Progenitor cell of endocrine pancreas (in vitro differentiated cells): Measurements from ENCODE around the gene DDN. TPM values are rescaled to one million over a fixed set of nuclear protein-coding genes. Genes with fewer than 3 reads are reported as not detected.

Experiments used
- DNase-seq: peaks from one replicate; pipeline ENCODE4 v3.0.0; 2021; ENCODE audit warnings: low spot score; ENCODE audit not compliant: unreplicated experiment
- H3K27ac Mint-ChIP-seq: 2 replicates; pipeline ENCODE4 v1.8.0; 2021; ENCODE audit warnings: mild to moderate bottlenecking, moderate library complexity, mixed read lengths
- H3K27me3 Mint-ChIP-seq: 2 replicates; pipeline ENCODE4 v1.8.0; 2021; ENCODE audit warnings: mixed read lengths
- H3K36me3 Mint-ChIP-seq: 2 replicates; pipeline ENCODE4 v1.8.0; 2022; ENCODE audit warnings: mixed read lengths; ENCODE audit not compliant: insufficient read depth
- H3K4me1 Mint-ChIP-seq: 2 replicates; pipeline ENCODE4 v1.8.0; 2021; ENCODE audit warnings: low read depth, mixed read lengths
- H3K4me3 Mint-ChIP-seq: 2 replicates; pipeline ENCODE4 v1.8.0; 2021; ENCODE audit warnings: low read depth, mild to moderate bottlenecking, moderate library complexity, mixed read lengths
- H3K9me3 Mint-ChIP-seq: 2 replicates; pipeline ENCODE4 v1.8.0; 2021; ENCODE audit warnings: low read depth, mixed read lengths
- CTCF ChIP-seq: fragments of 200-600 bp; sonication (generic); IDR thresholded peaks from one replicate; pipeline ENCODE4 v1.5.0; 2021; ENCODE audit warnings: antibody characterized with exemption, mild to moderate bottlenecking; ENCODE audit not compliant: unreplicated experiment
- total RNA-seq: library from RNA; stranded (reverse); gene quantifications from 2 replicates; pipeline ENCODE4 v1.2.1, GENCODE V29; 2021

Gene DDN
- total RNA-seq, 1 donor from 2014 or later: 0.57 TPM

- Mint-ChIP-seq H3K4me1 (no peaks in the 10 kb centered on the region), H3K27ac (no peak overlapping the region), H3K4me3 (no peak overlapping the region), H3K36me3 (peaks cover 19% of the 10 kb centered on the region), H3K27me3 (no peaks in the 10 kb centered on the region), H3K9me3 (no peaks in the 10 kb centered on the region)
- DNase-seq: no peak
- TF ChIP-seq CTCF: no peak
Observed at GRCh38 chr12:49025463-49025862, 26.3 kb upstream of the DDN start.

GRCh38 chr12:49024543-49024942 is 25.4 kb upstream of the DDN start:
- no peak for DNase-seq
- Mint-ChIP-seq H3K27ac (no peak overlapping the region), H3K27me3 (no peaks in the 10 kb centered on the region), H3K9me3 (no peaks in the 10 kb centered on the region), H3K36me3 (peaks cover 19% of the 10 kb centered on the region), H3K4me1 (peaks cover 3% of the 10 kb centered on the region), H3K4me3 (no peak overlapping the region)
- no peak for TF ChIP-seq CTCF

GRCh38 chr12:49023812-49024211 is 24.6 kb upstream of the DDN start:
- no peak overlapping the region for H3K27ac Mint-ChIP-seq
- H3K9me3 Mint-ChIP-seq: no peaks in the 10 kb centered on the region
- TF ChIP-seq CTCF: no peak
- H3K4me1 Mint-ChIP-seq: peaks cover 6% of the 10 kb centered on the region
- no peaks in the 10 kb centered on the region for H3K27me3 Mint-ChIP-seq
- no peak overlapping the region for H3K4me3 Mint-ChIP-seq
- H3K36me3 Mint-ChIP-seq: peaks cover 18% of the 10 kb centered on the region
- no peak for DNase-seq

- no peak overlapping the region for H3K27ac Mint-ChIP-seq
- peaks cover 11% of the 10 kb centered on the region for H3K4me1 Mint-ChIP-seq
- H3K36me3 Mint-ChIP-seq: peaks cover 15% of the 10 kb centered on the region
- no peaks in the 10 kb centered on the region for H3K9me3 Mint-ChIP-seq
- TF ChIP-seq CTCF: no peak
- no peaks in the 10 kb centered on the region for H3K27me3 Mint-ChIP-seq
- H3K4me3 Mint-ChIP-seq: no peak overlapping the region
- no peak for DNase-seq
Observed at GRCh38 chr12:49022558-49023178, 23.5 kb upstream of the DDN start.

- no peak for DNase-seq
Observed at GRCh38 chr12:49021292-49021915, 22.2 kb upstream of the DDN start.

More at GRCh38 chr12:49021292-49021915, 22.2 kb upstream of the DDN start:
- TF ChIP-seq CTCF: no peak
- Mint-ChIP-seq H3K27ac (no peak overlapping the region), H3K4me1 (peaks cover 12% of the 10 kb centered on the region), H3K4me3 (no peak overlapping the region), H3K9me3 (no peaks in the 10 kb centered on the region), H3K36me3 (peaks cover 13% of the 10 kb centered on the region), H3K27me3 (no peaks in the 10 kb centered on the region)
